Keratinocyte (primary cell): Measurements from ENCODE around the gene NEK3.
"Not testable (repeated sequence)": the region's sequence is repeated elsewhere in the genome, so short reads cannot be mapped to it uniquely, and the experiment has no call there.

ENCODE experiments used
- CTCF ChIP-seq, 3 experiments: IDR thresholded peaks in 1 of 3; conservative IDR thresholded peaks in 1 of 3; optimal IDR thresholded peaks in 1 of 3; 2 replicates in 2 of 3; 3 replicates in 1 of 3; pipeline versions ENCODE3 to v1.5.1; 2011; ENCODE audit warnings: low read length in 3 of 3, mild to moderate bottlenecking in 3 of 3, moderate library complexity in 2 of 3, control low read depth in 1 of 3, inconsistent platforms in 1 of 3; ENCODE audit not compliant: insufficient read depth in 2 of 3; ENCODE audit errors: extremely low read depth in 1 of 3
- EZH2 ChIP-seq: IDR thresholded peaks from one replicate; pipeline ENCODE4 v1.6.1; 2012; ENCODE audit warnings: inconsistent platforms, mild to moderate bottlenecking, low read length, moderate library complexity

DNA sequence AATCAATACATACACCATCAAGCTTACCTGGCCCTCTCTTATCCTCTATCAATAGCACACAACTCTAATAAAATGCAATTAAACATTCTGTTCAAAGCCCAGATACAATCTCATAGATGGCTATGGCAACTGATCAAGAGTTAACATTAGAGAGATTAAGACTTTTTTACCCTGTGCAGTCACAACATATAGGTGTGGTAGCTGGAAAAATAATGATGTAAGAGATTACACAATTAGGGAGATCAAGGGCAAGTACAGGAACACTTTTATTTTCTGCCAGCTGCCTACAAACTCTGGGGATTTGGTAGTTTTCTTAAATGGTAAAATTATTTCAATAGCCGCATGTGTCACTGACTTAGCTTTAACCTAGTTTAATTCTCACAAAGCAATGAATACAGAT is 12.3 kb upstream of the NEK3 start:
- not testable (repeated sequence) for TF ChIP-seq CTCF (optimal IDR thresholded peaks at IDR 0.05 in 1 of 3, IDR thresholded peaks at IDR 0.05 in 1 of 3, conservative IDR thresholded peaks at IDR 0.05 in 1 of 3; ENCODE audit: extremely low read depth in 1 of 3, insufficient read depth in 2 of 3, low read length in 3 of 3); EZH2
